ENCODE measurements around the gene KRTAP10-11.

The KRTAP10-11 gene

DNA sequence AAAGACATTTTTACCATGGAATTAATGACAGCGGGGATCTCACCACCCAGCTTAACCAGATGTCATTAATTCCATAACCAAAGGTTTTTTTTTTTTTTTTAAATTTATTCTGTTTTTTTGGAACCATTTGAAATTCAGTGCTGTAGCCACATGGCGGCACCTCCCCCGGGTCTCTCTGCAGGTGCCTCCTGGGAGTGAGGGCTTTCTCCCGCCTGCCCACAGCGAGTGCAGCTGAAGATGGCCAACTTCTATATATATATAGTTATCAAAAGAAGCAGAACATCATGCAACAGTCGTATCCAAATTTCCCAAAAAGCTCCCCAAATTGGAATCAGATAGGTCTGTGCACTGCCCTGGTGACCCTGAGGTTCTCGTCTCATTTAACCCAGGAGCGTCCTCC, 30.7 kb upstream of the KRTAP10-11 start:
- no peak overlapping the region for H2AFZ ChIP-seq (ENCODE audit: low read depth, low read length)
- TF ChIP-seq, protein P1, sequence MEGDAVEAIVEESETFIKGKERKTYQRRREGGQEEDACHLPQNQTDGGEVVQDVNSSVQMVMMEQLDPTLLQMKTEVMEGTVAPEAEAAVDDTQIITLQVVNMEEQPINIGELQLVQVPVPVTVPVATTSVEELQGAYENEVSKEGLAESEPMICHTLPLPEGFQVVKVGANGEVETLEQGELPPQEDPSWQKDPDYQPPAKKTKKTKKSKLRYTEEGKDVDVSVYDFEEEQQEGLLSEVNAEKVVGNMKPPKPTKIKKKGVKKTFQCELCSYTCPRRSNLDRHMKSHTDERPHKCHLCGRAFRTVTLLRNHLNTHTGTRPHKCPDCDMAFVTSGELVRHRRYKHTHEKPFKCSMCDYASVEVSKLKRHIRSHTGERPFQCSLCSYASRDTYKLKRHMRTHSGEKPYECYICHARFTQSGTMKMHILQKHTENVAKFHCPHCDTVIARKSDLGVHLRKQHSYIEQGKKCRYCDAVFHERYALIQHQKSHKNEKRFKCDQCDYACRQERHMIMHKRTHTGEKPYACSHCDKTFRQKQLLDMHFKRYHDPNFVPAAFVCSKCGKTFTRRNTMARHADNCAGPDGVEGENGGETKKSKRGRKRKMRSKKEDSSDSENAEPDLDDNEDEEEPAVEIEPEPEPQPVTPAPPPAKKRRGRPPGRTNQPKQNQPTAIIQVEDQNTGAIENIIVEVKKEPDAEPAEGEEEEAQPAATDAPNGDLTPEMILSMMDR (IDR thresholded peaks at IDR 0.05; ENCODE audit: borderline replicate concordance, extremely low read depth, low read length, poor library complexity, severe bottlenecking): no peak
- no peak for TF ChIP-seq EZH2 (IDR thresholded peaks at IDR 0.05; ENCODE audit: borderline replicate concordance, low read depth, low read length, severe bottlenecking)
- H4K20me1 ChIP-seq (ENCODE audit: insufficient read depth, low read length): no peaks in the 10 kb centered on the region
- H3K4me3 ChIP-seq (ENCODE audit: low read depth in 1 of 2, low read length in 2 of 2): no peak overlapping the region
- no peaks in the 10 kb centered on the region for H3K27me3 ChIP-seq (ENCODE audit: insufficient read depth, low read length, poor library complexity)
- no peaks in the 10 kb centered on the region for H3K79me2 ChIP-seq (ENCODE audit: insufficient read depth, low read length)
- no peak for ATAC-seq (ENCODE audit: insufficient read depth, low read depth)
- H3K4me1 ChIP-seq (ENCODE audit: insufficient read depth, low read length): no peaks in the 10 kb centered on the region
- no peak for DNase-seq
- H3K27ac ChIP-seq (ENCODE audit: low read length): no peak overlapping the region
- H3K36me3 ChIP-seq (ENCODE audit: insufficient read depth, low read length): no peaks in the 10 kb centered on the region
- H3K9me3 ChIP-seq (ENCODE audit: insufficient read depth, low read length, severe bottlenecking): peaks cover 24% of the 10 kb centered on the region
- H3K9ac ChIP-seq (ENCODE audit: low read depth, low read length): no peak overlapping the region
- H3K4me2 ChIP-seq (ENCODE audit: insufficient read depth, low read length): no peak overlapping the region

DNA sequence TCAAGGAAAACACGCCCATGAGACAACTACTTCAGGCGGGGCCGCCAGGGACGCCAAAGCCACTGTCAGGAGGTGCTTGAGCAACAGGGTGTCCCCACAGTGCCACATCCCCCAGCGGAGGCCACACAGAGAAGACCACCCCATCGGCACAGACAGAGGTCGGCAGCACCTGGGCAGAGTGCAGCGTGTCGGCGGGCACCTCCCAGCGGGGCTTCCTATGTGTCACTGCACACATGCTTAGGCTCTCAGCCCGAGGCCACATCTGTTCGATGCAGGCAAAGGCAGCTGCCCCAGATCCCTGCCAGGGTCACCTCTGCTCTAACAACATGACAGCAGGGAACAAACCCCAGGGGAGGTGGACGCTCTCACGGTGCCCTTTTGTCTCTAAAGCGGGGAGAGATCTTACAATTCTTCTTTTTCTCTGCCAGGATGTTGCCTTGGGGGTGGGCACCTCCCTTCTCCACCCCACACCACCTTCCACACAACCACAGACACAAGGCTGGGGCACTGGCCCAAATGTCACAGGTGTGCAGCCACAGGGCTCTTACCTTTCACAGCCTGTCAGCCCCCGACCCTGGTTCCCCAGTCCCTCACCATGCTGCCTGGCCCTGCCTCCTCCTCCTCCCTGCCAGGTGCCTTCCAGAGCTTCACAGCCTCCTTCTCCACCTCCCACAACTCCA, 30.2 kb upstream of the KRTAP10-11 start:
- H2AFZ ChIP-seq (ENCODE audit: low read depth, low read length): no peak overlapping the region
- no peak for ATAC-seq (ENCODE audit: insufficient read depth, low read depth)
- H3K9ac ChIP-seq (ENCODE audit: low read depth, low read length): no peak overlapping the region

DNA sequence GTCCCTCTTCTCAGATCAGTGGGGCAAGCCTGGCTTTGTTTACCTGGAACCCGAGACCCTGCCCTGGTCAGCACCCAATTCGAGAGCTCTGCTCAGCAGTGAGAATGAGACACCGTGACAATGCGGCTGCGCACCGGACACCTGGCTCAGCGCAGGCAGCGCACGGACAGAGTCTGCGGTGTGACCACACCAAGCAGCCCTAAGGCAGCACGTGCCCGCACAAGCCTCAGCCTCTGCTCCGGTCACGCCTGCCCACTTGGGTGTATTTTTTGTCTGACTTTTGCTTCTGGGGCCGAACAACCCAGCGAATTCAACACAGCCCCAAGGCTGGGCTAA, 29.7 kb upstream of the KRTAP10-11 start:
- no peak for DNase-seq
- Histone ChIP-seq H3K4me1 (ENCODE audit: insufficient read depth, low read length) (no peaks in the 10 kb centered on the region), H3K27ac (ENCODE audit: low read length) (no peak overlapping the region), H2AFZ (ENCODE audit: low read depth, low read length) (no peak overlapping the region), H3K9me3 (ENCODE audit: insufficient read depth, low read length, severe bottlenecking) (peaks cover 19% of the 10 kb centered on the region), H3K4me3 (ENCODE audit: low read depth in 1 of 2, low read length in 2 of 2) (no peak overlapping the region), H3K4me2 (ENCODE audit: insufficient read depth, low read length) (no peak overlapping the region), H3K79me2 (ENCODE audit: insufficient read depth, low read length) (no peaks in the 10 kb centered on the region), H4K20me1 (ENCODE audit: insufficient read depth, low read length) (no peaks in the 10 kb centered on the region), H3K9ac (ENCODE audit: low read depth, low read length) (no peak overlapping the region), H3K27me3 (ENCODE audit: insufficient read depth, low read length, poor library complexity) (no peaks in the 10 kb centered on the region), H3K36me3 (ENCODE audit: insufficient read depth, low read length) (no peaks in the 10 kb centered on the region)
- TF ChIP-seq, protein P1 (IDR thresholded peaks at IDR 0.05; ENCODE audit: borderline replicate concordance, extremely low read depth, low read length, poor library complexity, severe bottlenecking): no peak
- TF ChIP-seq EZH2 (IDR thresholded peaks at IDR 0.05; ENCODE audit: borderline replicate concordance, low read depth, low read length, severe bottlenecking): no peak
- no peak for ATAC-seq (ENCODE audit: insufficient read depth, low read depth)

More for the DNA sequence above, 30.2 kb upstream of the KRTAP10-11 start:
- Histone ChIP-seq H3K4me2 (ENCODE audit: insufficient read depth, low read length) (no peak overlapping the region), H3K27ac (ENCODE audit: low read length) (no peak overlapping the region), H3K79me2 (ENCODE audit: insufficient read depth, low read length) (no peaks in the 10 kb centered on the region), H3K4me1 (ENCODE audit: insufficient read depth, low read length) (no peaks in the 10 kb centered on the region), H4K20me1 (ENCODE audit: insufficient read depth, low read length) (no peaks in the 10 kb centered on the region), H3K9me3 (ENCODE audit: insufficient read depth, low read length, severe bottlenecking) (peaks cover 24% of the 10 kb centered on the region), H3K4me3 (ENCODE audit: low read depth in 1 of 2, low read length in 2 of 2) (no peak overlapping the region), H3K27me3 (ENCODE audit: insufficient read depth, low read length, poor library complexity) (no peaks in the 10 kb centered on the region), H3K36me3 (ENCODE audit: insufficient read depth, low read length) (no peaks in the 10 kb centered on the region)
- no peak for TF ChIP-seq EZH2 (IDR thresholded peaks at IDR 0.05; ENCODE audit: borderline replicate concordance, low read depth, low read length, severe bottlenecking)
- TF ChIP-seq, protein P1 (IDR thresholded peaks at IDR 0.05; ENCODE audit: borderline replicate concordance, extremely low read depth, low read length, poor library complexity, severe bottlenecking): no peak
- DNase-seq: no peak

All from DND-41 (cell line).